GM12801 (cell line): ENCODE measurements around the gene HES5.

Source experiments
- CTCF ChIP-seq: IDR thresholded peaks from one replicate; pipeline ENCODE4 v1.5.1; 2011; ENCODE audit warnings: control low read depth; ENCODE audit not compliant: insufficient read length; ENCODE audit errors: extremely low read depth

HES5 gene

GRCh38 chr1:2495026-2495425 lies 35.0 kb downstream of the HES5 start:
- TF ChIP-seq CTCF = no peak

GRCh38 chr1:2494323-2494693 lies 35.8 kb downstream of the HES5 start:
- TF ChIP-seq CTCF = no peak

- TF ChIP-seq CTCF = no peak
Observed at GRCh38 chr1:2493691-2494322, 36.3 kb downstream of the HES5 start.

- no peak for TF ChIP-seq CTCF
Observed at GRCh38 chr1:2493218-2493617, 36.8 kb downstream of the HES5 start.

- no peak for TF ChIP-seq CTCF
Observed at GRCh38 chr1:2492091-2492490, 38.0 kb downstream of the HES5 start.

- TF ChIP-seq CTCF = no peak
Observed at GRCh38 chr1:2489615-2490014, 40.4 kb downstream of the HES5 start.

- TF ChIP-seq CTCF = no peak
Observed at GRCh38 chr1:2488688-2489087, 41.4 kb downstream of the HES5 start.
